GM12873 (cell line): ENCODE data around the gene RNF186.

Experiments used
- CTCF ChIP-seq: IDR thresholded peaks from 2 replicates; pipeline ENCODE4 v1.5.1; 2012; ENCODE audit warnings: low read depth, mild to moderate bottlenecking, moderate library complexity, low read length, control low read depth; ENCODE audit not compliant: insufficient read depth; ENCODE audit errors: missing control alignments

RNF186 gene

GRCh38 chr1:19858893-19859292 is 43.8 kb upstream of the RNF186 start:
- no peak for TF ChIP-seq CTCF

- TF ChIP-seq CTCF = no peak
Measured at GRCh38 chr1:19854866-19855265, 39.8 kb upstream of the RNF186 start.

- no peak for TF ChIP-seq CTCF
Measured at GRCh38 chr1:19852036-19852435, 37.0 kb upstream of the RNF186 start.

- no peak for TF ChIP-seq CTCF
Measured at GRCh38 chr1:19850214-19850613, 35.1 kb upstream of the RNF186 start.

GRCh38 chr1:19846338-19846737 is 31.3 kb upstream of the RNF186 start:
- no peak for TF ChIP-seq CTCF

- TF ChIP-seq CTCF = no peak
Measured at GRCh38 chr1:19845555-19845954, 30.5 kb upstream of the RNF186 start.

GRCh38 chr1:19844731-19845495 is 29.8 kb upstream of the RNF186 start:
- TF ChIP-seq CTCF = no peak

GRCh38 chr1:19840228-19840627 is 25.1 kb upstream of the RNF186 start:
- TF ChIP-seq CTCF = no peak
